ENCODE data around the gene FCHSD2. TPM values are rescaled to one million over a fixed set of nuclear protein-coding genes. Genes with fewer than 3 reads are reported as not detected.

The FCHSD2 gene
- total RNA-seq, 1 donor from 2014 or later, result 16.0 TPM

DNA sequence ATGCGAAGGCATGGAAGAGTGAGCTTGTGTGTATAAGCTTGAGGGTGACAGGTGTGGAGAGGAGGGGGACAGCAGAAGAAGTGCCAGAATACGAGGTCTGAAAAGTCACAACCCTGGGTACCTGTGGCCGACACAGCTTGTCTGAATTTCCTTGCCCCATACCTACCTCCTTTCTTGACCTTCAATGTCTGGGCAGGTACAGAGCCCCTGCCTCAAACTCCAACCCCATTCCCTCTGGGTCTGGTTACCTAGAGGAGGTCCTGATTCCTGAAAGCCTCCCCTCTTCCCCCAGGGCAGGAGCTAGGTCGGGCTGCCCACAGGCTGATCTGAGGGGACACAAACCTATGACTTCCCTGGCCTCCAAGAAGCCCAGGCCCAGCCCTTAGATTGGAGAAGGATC is 36.6 kb upstream of the FCHSD2 start:
- H3K9me3 Mint-ChIP-seq, result no peaks in the 10 kb centered on the region
- intact Hi-C loops (cut with micrococcal nuclease), result loop anchor here (1.0 to 2.0 kb wide), 3 partner anchors 254 to 453 kb away; no protein-coding TSS in a partner anchor
- peaks cover 21% of the 10 kb centered on the region for H3K27me3 Mint-ChIP-seq (ENCODE audit: low read depth)
- peaks cover 13% of the 10 kb centered on the region for H3K4me1 Mint-ChIP-seq (ENCODE audit: low read depth)
- no peaks in the 10 kb centered on the region for H3K36me3 Mint-ChIP-seq (ENCODE audit: low read depth)
- no peak overlapping the region for H3K4me3 Mint-ChIP-seq (ENCODE audit: low read depth)
- no peak for DNase-seq (ENCODE audit: low spot score)
- H3K27ac Mint-ChIP-seq, result no peak overlapping the region

DNA sequence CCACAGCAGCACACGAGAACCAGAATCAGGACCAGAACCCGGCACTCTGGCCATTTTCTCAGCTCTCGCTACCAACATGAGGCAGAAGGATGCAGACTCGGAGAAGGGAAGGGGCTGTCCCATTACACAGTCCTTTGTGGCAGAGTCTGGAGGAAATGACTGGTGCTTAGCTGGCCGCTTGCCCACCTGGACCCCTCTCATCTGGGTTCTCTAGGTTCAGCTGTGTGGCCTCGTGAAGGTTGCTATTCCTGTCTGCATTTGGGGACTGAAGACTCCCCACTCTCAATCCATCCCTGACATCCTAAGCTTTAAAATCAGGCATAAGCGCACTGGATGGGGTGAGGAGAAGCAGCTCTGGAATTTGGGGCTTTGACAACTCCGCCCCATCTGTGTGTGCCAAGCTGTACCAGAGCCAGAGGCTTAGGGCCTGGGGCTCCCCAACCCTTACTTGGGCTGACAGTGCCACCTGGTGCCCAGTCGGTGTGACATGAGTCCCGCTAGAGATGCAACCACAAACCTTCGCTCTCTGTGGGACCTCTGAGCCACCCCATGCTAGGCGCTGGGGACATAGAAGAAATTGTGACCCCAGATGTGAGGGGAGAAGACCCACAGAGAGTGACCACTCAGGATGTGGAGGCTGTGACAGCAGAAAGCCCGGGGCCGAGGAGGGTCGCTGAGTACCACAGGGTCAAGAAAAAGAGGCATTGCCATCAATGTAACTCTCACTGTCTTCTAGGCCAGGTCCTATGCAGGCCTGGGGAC is 35.8 kb upstream of the FCHSD2 start:
- H3K4me3 Mint-ChIP-seq (ENCODE audit: low read depth), result no peak overlapping the region

DNA sequence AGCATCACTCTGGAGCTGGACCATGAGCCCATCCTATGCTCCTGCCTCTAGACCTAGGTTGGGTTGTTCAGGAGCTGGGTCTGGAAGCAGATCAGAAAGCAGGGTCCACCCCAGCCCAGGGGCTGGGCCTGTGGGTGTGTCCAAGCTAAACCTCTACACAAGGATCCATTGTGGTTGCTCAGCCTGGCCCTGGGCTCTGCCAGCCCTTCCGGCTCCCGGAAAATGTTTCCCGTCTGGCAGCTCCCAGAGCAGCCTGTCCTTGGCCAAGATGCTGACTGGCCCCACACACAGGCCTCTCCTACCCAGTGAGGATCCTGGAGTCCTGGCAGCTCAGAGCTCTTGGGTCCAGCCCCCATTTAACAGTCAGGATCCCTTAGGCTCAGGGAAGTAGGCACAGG is 35.3 kb upstream of the FCHSD2 start:
- no peak for DNase-seq (ENCODE audit: low spot score)
- Mint-ChIP-seq H3K36me3 (ENCODE audit: low read depth) (no peaks in the 10 kb centered on the region), H3K4me1 (ENCODE audit: low read depth) (peaks cover 13% of the 10 kb centered on the region), H3K27me3 (ENCODE audit: low read depth) (peaks cover 15% of the 10 kb centered on the region), H3K27ac (no peak overlapping the region), H3K9me3 (no peaks in the 10 kb centered on the region), H3K4me3 (ENCODE audit: low read depth) (no peak overlapping the region)
- intact Hi-C loops (cut with micrococcal nuclease), result no loop called here

More for the DNA sequence above, 35.8 kb upstream of the FCHSD2 start:
- Mint-ChIP-seq H3K36me3 (ENCODE audit: low read depth) (no peaks in the 10 kb centered on the region), H3K4me1 (ENCODE audit: low read depth) (peaks cover 13% of the 10 kb centered on the region), H3K27me3 (ENCODE audit: low read depth) (peaks cover 16% of the 10 kb centered on the region), H3K9me3 (no peaks in the 10 kb centered on the region), H3K27ac (no peak overlapping the region)
- intact Hi-C loops (cut with micrococcal nuclease), result loop anchor here (1.0 to 2.0 kb wide), 3 partner anchors 253 to 453 kb away; no protein-coding TSS in a partner anchor
- peak; percentile 67 for DNase-seq (ENCODE audit: low spot score)

- H3K4me1 Mint-ChIP-seq (ENCODE audit: low read depth), result peaks cover 13% of the 10 kb centered on the region
- no peak overlapping the region for H3K4me3 Mint-ChIP-seq (ENCODE audit: low read depth)
- H3K27me3 Mint-ChIP-seq (ENCODE audit: low read depth), result peaks cover 13% of the 10 kb centered on the region
- no peaks in the 10 kb centered on the region for H3K9me3 Mint-ChIP-seq
- intact Hi-C loops (cut with micrococcal nuclease), result no loop called here
- H3K27ac Mint-ChIP-seq, result no peak overlapping the region
- no peak for DNase-seq (ENCODE audit: low spot score)
- H3K36me3 Mint-ChIP-seq (ENCODE audit: low read depth), result no peaks in the 10 kb centered on the region
These were observed 34.7 kb upstream of the FCHSD2 start for GRCh38 chr11:73176874-73177155.

- H3K27me3 Mint-ChIP-seq (ENCODE audit: low read depth), result peaks cover 11% of the 10 kb centered on the region
- H3K27ac Mint-ChIP-seq, result no peak overlapping the region
- intact Hi-C loops (cut with micrococcal nuclease), result no loop called here
- H3K4me3 Mint-ChIP-seq (ENCODE audit: low read depth), result no peak overlapping the region
- DNase-seq (ENCODE audit: low spot score), result no peak
- peaks cover 13% of the 10 kb centered on the region for H3K4me1 Mint-ChIP-seq (ENCODE audit: low read depth)
- H3K9me3 Mint-ChIP-seq, result no peaks in the 10 kb centered on the region
- H3K36me3 Mint-ChIP-seq (ENCODE audit: low read depth), result no peaks in the 10 kb centered on the region
These were observed 34.2 kb upstream of the FCHSD2 start for GRCh38 chr11:73176145-73176873.

DNA sequence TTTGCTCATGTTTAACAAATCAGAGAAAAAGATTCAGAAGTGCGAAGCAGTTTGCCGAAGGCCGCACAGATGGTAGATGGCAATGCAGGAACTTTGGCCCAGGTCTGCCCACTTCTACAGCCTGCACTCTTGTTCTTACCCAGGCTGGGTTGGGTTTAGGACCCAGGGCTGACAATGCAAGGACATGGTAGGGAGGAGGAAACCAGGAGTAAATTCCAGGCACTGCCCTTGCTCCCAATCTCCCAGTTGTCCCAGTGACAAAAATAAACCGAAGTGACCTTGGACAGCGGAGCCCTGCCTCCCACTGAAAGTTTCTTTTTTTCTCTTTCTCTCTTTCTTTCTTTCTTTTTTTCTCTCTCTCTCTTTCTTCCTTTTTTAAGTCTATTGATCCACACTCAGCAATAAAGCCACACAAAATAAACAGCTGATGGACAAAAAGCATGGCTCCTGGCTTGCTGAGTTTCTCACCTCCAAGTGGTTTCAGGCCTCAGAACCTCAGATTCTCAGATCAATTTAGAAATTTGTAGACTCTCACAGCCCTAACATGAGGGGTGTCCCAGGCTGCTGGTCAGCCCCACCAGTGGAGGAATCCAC is 33.5 kb upstream of the FCHSD2 start:
- Mint-ChIP-seq H3K4me1 (ENCODE audit: low read depth) (peaks cover 13% of the 10 kb centered on the region), H3K9me3 (no peaks in the 10 kb centered on the region), H3K27ac (no peak overlapping the region), H3K36me3 (ENCODE audit: low read depth) (no peaks in the 10 kb centered on the region), H3K4me3 (ENCODE audit: low read depth) (no peak overlapping the region), H3K27me3 (ENCODE audit: low read depth) (peaks cover 8% of the 10 kb centered on the region)
- DNase-seq (ENCODE audit: low spot score), result no peak
- intact Hi-C loops (cut with micrococcal nuclease), result no loop called here

DNA sequence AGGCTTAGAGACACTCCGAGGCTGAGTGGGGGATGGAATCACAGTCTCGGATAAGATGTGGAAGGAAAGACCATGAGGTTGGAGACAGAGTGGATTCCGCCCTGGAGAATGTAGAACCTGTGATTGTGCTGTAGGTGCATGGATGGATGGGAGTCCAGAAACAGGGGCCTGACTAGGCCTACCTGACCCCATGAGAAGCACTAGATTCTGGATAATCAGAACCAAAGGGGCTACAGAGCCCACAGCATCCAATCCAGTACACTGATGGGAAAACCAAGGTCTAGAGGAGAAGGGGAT is 32.3 kb upstream of the FCHSD2 start:
- Mint-ChIP-seq H3K27me3 (ENCODE audit: low read depth) (peaks cover 5% of the 10 kb centered on the region), H3K9me3 (no peaks in the 10 kb centered on the region), H3K27ac (no peak overlapping the region), H3K4me3 (ENCODE audit: low read depth) (no peak overlapping the region), H3K36me3 (ENCODE audit: low read depth) (no peaks in the 10 kb centered on the region), H3K4me1 (ENCODE audit: low read depth) (peaks cover 13% of the 10 kb centered on the region)
- intact Hi-C loops (cut with micrococcal nuclease), result no loop called here
- no peak for DNase-seq (ENCODE audit: low spot score)

DNA sequence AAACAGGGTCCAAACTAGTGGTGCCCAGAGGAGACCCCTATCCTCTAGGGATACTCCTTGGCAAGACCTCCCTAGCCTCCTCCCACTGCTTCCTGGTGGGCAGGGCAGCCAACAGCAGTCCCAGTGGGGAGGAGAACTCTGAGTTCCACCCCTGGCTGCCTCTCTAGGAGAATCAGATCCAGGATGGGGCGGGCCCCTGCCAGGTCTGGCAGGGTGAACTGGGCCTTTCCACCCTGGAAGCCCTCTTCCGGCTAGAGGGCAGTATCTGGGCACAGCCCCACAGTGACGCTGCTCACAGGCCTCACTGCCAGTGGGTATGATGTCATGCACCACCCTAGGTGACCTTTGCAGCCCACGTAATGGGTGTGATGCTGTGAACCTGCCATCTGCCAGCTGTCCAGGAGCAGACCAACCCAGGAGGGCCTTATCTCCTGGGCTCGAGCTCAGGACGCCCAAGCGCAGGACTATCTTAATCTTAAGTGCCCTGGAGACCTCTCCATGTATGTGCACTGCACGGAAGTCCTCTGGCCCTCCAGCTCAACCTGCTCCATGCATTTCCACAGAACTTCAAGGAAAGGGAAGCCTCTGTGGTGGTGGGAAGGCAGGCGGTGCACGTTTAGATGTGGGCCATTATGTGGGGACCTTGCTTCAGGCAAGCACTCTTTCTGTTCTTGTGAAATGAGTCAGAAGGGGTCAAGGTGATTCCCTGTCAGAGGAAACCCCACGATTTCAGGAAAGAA is 31.8 kb upstream of the FCHSD2 start:
- Mint-ChIP-seq H3K4me1 (ENCODE audit: low read depth) (peaks cover 13% of the 10 kb centered on the region), H3K27ac (no peak overlapping the region), H3K36me3 (ENCODE audit: low read depth) (no peaks in the 10 kb centered on the region), H3K27me3 (ENCODE audit: low read depth) (peaks cover 5% of the 10 kb centered on the region), H3K9me3 (no peaks in the 10 kb centered on the region), H3K4me3 (ENCODE audit: low read depth) (no peak overlapping the region)
- intact Hi-C loops (cut with micrococcal nuclease), result no loop called here
- DNase-seq (ENCODE audit: low spot score), result no peak

- no peaks in the 10 kb centered on the region for H3K9me3 Mint-ChIP-seq
- intact Hi-C loops (cut with micrococcal nuclease), result no loop called here
- peaks cover 10% of the 10 kb centered on the region for H3K4me1 Mint-ChIP-seq (ENCODE audit: low read depth)
- no peak overlapping the region for H3K4me3 Mint-ChIP-seq (ENCODE audit: low read depth)
- no peaks in the 10 kb centered on the region for H3K36me3 Mint-ChIP-seq (ENCODE audit: low read depth)
- no peak overlapping the region for H3K27ac Mint-ChIP-seq
- peaks cover under 1% of the 10 kb centered on the region for H3K27me3 Mint-ChIP-seq (ENCODE audit: low read depth)
- DNase-seq (ENCODE audit: low spot score), result no peak
These were observed 31.0 kb upstream of the FCHSD2 start for GRCh38 chr11:73172992-73173656.

- no peak overlapping the region for H3K4me3 Mint-ChIP-seq (ENCODE audit: low read depth)
- peaks cover 4% of the 10 kb centered on the region for H3K27me3 Mint-ChIP-seq (ENCODE audit: low read depth)
- no peak for DNase-seq (ENCODE audit: low spot score)
- H3K4me1 Mint-ChIP-seq (ENCODE audit: low read depth), result peaks cover 5% of the 10 kb centered on the region
- H3K36me3 Mint-ChIP-seq (ENCODE audit: low read depth), result no peaks in the 10 kb centered on the region
- intact Hi-C loops (cut with micrococcal nuclease), result no loop called here
- H3K9me3 Mint-ChIP-seq, result no peaks in the 10 kb centered on the region
- H3K27ac Mint-ChIP-seq, result no peak overlapping the region
These were observed 29.5 kb upstream of the FCHSD2 start for GRCh38 chr11:73171436-73172161.

DNA sequence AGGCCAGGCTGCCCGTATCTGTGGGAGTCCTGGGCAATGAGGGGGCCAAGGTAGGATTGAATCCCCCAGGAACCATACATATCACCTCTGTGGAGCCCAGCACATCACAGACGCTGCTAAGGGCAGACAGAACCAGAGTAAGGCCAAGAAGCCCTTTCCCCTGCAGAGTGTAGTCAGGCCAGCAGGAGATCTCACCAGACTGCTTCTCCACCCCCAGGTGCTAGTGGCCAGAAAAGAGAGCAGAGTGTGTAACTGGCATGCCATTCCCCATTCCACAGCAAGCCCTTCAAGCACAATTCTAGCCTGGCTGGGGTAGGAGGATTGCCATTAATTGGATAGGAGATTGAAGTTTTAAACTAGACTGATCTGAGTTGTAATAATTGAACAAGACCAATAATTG is 28.0 kb upstream of the FCHSD2 start:
- peaks cover 2% of the 10 kb centered on the region for H3K4me1 Mint-ChIP-seq (ENCODE audit: low read depth)
- H3K27me3 Mint-ChIP-seq (ENCODE audit: low read depth), result peaks cover 7% of the 10 kb centered on the region
- intact Hi-C loops (cut with micrococcal nuclease), result no loop called here
- H3K27ac Mint-ChIP-seq, result no peak overlapping the region
- H3K4me3 Mint-ChIP-seq (ENCODE audit: low read depth), result no peak overlapping the region
- DNase-seq (ENCODE audit: low spot score), result no peak
- no peaks in the 10 kb centered on the region for H3K36me3 Mint-ChIP-seq (ENCODE audit: low read depth)
- no peaks in the 10 kb centered on the region for H3K9me3 Mint-ChIP-seq

GRCh38 chr11:73168925-73169579 is 26.9 kb upstream of the FCHSD2 start:
- H3K4me3 Mint-ChIP-seq (ENCODE audit: low read depth), result no peak overlapping the region
- no peak for DNase-seq (ENCODE audit: low spot score)
- H3K36me3 Mint-ChIP-seq (ENCODE audit: low read depth), result no peaks in the 10 kb centered on the region
- H3K27me3 Mint-ChIP-seq (ENCODE audit: low read depth), result peaks cover 7% of the 10 kb centered on the region
- H3K27ac Mint-ChIP-seq, result no peak overlapping the region
- intact Hi-C loops (cut with micrococcal nuclease), result no loop called here
- no peaks in the 10 kb centered on the region for H3K4me1 Mint-ChIP-seq (ENCODE audit: low read depth)
- H3K9me3 Mint-ChIP-seq, result no peaks in the 10 kb centered on the region
